Lower leg skin (tissue), 3 donors: ENCODE data around the gene CAPZA1.

ENCODE experiments used
- CTCF ChIP-seq, 3 donors: fragments of 450-650 bp; IDR thresholded peaks; one replicate each; pipeline ENCODE4 v1.5.1; 2016; ENCODE audit warnings: antibody characterized with exemption in 3 of 3, mild to moderate bottlenecking in 3 of 3, moderate library complexity in 2 of 3
- POLR2A ChIP-seq, 2 donors: fragments of 450-650 bp; IDR thresholded peaks; one replicate each; pipeline ENCODE4 v1.6.1; 2016 to 2017; ENCODE audit warnings: antibody characterized with exemption in 2 of 2, mild to moderate bottlenecking in 1 of 2, moderate library complexity in 1 of 2

GRCh38 chr1:112685913-112686312, 66.3 kb downstream of the CAPZA1 start:
- no peak for TF ChIP-seq CTCF (IDR thresholded peaks at IDR 0.05)
- no peak for TF ChIP-seq POLR2A (IDR thresholded peaks at IDR 0.05)
